Activated CD4-positive, alpha-beta memory T cell treated with anti-CD3 and anti-CD28 coated beads for 36 hours (primary cell): Measurements from ENCODE around the gene PARP15. TPM values are rescaled to one million over a fixed set of nuclear protein-coding genes. Genes with fewer than 3 reads are reported as not detected.

ENCODE experiments used
- CTCF ChIA-PET: fragments of 350-600 bp; sonication (Branson Sonifier 250); formaldehyde crosslinking; loops from one replicate; lab custom pipeline; 2021; ENCODE audit warnings: antibody characterized with exemption, inconsistent platforms; lab: Charles Lee
- POLR2A ChIA-PET: fragments of 350-600 bp; sonication (Branson Sonifier 250); formaldehyde crosslinking; loops from one replicate; lab custom pipeline; 2021; ENCODE audit warnings: antibody characterized with exemption; lab: Charles Lee
- DNase-seq: peaks from one replicate; pipeline ENCODE4 v3.0.0-alpha.2; 2020
- H3K27ac Mint-ChIP-seq: one replicate; pipeline ENCODE4 v1.8.0; 2021; ENCODE audit warnings: mixed read lengths
- H3K27me3 Mint-ChIP-seq: one replicate; pipeline ENCODE4 v1.8.0; 2021; ENCODE audit warnings: mixed read lengths
- H3K36me3 Mint-ChIP-seq: one replicate; pipeline ENCODE4 v1.8.0; 2021; ENCODE audit warnings: mixed read lengths
- H3K4me1 Mint-ChIP-seq: one replicate; pipeline ENCODE4 v1.8.0; 2021; ENCODE audit warnings: low read depth, mixed read lengths
- H3K4me3 Mint-ChIP-seq: one replicate; pipeline ENCODE4 v1.8.0; 2021; ENCODE audit warnings: mild to moderate bottlenecking, mixed read lengths
- H3K9me3 Mint-ChIP-seq: one replicate; pipeline ENCODE4 v1.8.0; 2021; ENCODE audit warnings: mixed read lengths
- intact Hi-C: fragments of 100-400 bp; cut with micrococcal nuclease; formaldehyde crosslinking; loops from one replicate; pipeline ENCODE4 v1.15.1; 2023
- total RNA-seq, 2 experiments: library from RNA; stranded (reverse); gene quantifications; one replicate each; pipeline ENCODE4 v1.2.3, GENCODE V29; 2021

PARP15 gene
- total RNA-seq, 2 experiments from 2014 or later, result 9.1 to 11.0 TPM

- DNase-seq, result no peak
- Mint-ChIP-seq H3K4me1 (no peaks in the 10 kb centered on the region), H3K9me3 (no peaks in the 10 kb centered on the region), H3K27me3 (no peaks in the 10 kb centered on the region), H3K27ac (no peak overlapping the region), H3K36me3 (peaks cover 32% of the 10 kb centered on the region), H3K4me3 (no peak overlapping the region)
- POLR2A ChIA-PET, result no interaction called here
- intact Hi-C loops, result no loop called here
- CTCF ChIA-PET, result no interaction called here
These were observed 42.9 kb downstream of the PARP15 start for GRCh38 chr3:122620399-122620798.

GRCh38 chr3:122621112-122621511 lies 43.7 kb downstream of the PARP15 start:
- H3K4me3 Mint-ChIP-seq, result no peak overlapping the region
- ChIA-PET POLR2A (no interaction called here), CTCF (interaction anchor here (1.0 kb wide), 1 partner anchor 58 kb away, joined by 6 read pairs; no protein-coding TSS in a partner anchor)
- intact Hi-C loops, result no loop called here
- no peak overlapping the region for H3K27ac Mint-ChIP-seq
- DNase-seq, result no peak
- H3K36me3 Mint-ChIP-seq, result peaks cover 33% of the 10 kb centered on the region
- no peaks in the 10 kb centered on the region for H3K9me3 Mint-ChIP-seq
- no peaks in the 10 kb centered on the region for H3K27me3 Mint-ChIP-seq
- no peaks in the 10 kb centered on the region for H3K4me1 Mint-ChIP-seq

GRCh38 chr3:122623031-122623829 lies 45.8 kb downstream of the PARP15 start:
- intact Hi-C loops, result no loop called here
- CTCF ChIA-PET, result no interaction called here
- POLR2A ChIA-PET, result no interaction called here
- H3K27ac Mint-ChIP-seq, result no peak overlapping the region
- H3K9me3 Mint-ChIP-seq, result no peaks in the 10 kb centered on the region
- H3K27me3 Mint-ChIP-seq, result no peaks in the 10 kb centered on the region
- H3K4me1 Mint-ChIP-seq, result no peaks in the 10 kb centered on the region
- no peak overlapping the region for H3K4me3 Mint-ChIP-seq
- no peak for DNase-seq
- H3K36me3 Mint-ChIP-seq, result peaks cover 36% of the 10 kb centered on the region

GRCh38 chr3:122626515-122627180 lies 49.2 kb downstream of the PARP15 start:
- H3K27ac Mint-ChIP-seq, result no peak overlapping the region
- POLR2A ChIA-PET, result no interaction called here
- intact Hi-C loops, result no loop called here

GRCh38 chr3:122627301-122627700 lies 49.9 kb downstream of the PARP15 start:
- POLR2A ChIA-PET, result no interaction called here
- H3K4me3 Mint-ChIP-seq, result no peak overlapping the region
- H3K4me1 Mint-ChIP-seq, result no peaks in the 10 kb centered on the region
- H3K27me3 Mint-ChIP-seq, result no peaks in the 10 kb centered on the region
- peaks cover 26% of the 10 kb centered on the region for H3K36me3 Mint-ChIP-seq
- no peak overlapping the region for H3K27ac Mint-ChIP-seq
- H3K9me3 Mint-ChIP-seq, result no peaks in the 10 kb centered on the region
- intact Hi-C loops, result no loop called here
- CTCF ChIA-PET, result no interaction called here
- DNase-seq, result no peak

More at GRCh38 chr3:122626515-122627180, 49.2 kb downstream of the PARP15 start:
- CTCF ChIA-PET, result no interaction called here
- H3K4me1 Mint-ChIP-seq, result no peaks in the 10 kb centered on the region
- no peak overlapping the region for H3K4me3 Mint-ChIP-seq
- DNase-seq, result no peak
- no peaks in the 10 kb centered on the region for H3K9me3 Mint-ChIP-seq
- H3K36me3 Mint-ChIP-seq, result peaks cover 33% of the 10 kb centered on the region
- no peaks in the 10 kb centered on the region for H3K27me3 Mint-ChIP-seq

- Mint-ChIP-seq H3K27me3 (no peaks in the 10 kb centered on the region), H3K4me1 (no peaks in the 10 kb centered on the region), H3K27ac (no peak overlapping the region), H3K9me3 (no peaks in the 10 kb centered on the region), H3K36me3 (peaks cover 14% of the 10 kb centered on the region), H3K4me3 (no peak overlapping the region)
- no peak for DNase-seq
- intact Hi-C loops, result no loop called here
- CTCF ChIA-PET, result interaction anchor here (1.1 kb wide), 1 partner anchor 50 kb away, joined by 4 read pairs; no protein-coding TSS in a partner anchor
- POLR2A ChIA-PET, result interaction anchor here (0.6 kb wide), 1 partner anchor 14 kb away, joined by 3 read pairs; no protein-coding TSS in a partner anchor
These were observed 51.1 kb downstream of the PARP15 start for GRCh38 chr3:122628567-122628966.

- POLR2A ChIA-PET, result no interaction called here
- no peak for DNase-seq
- Mint-ChIP-seq H3K27me3 (no peaks in the 10 kb centered on the region), H3K4me1 (no peaks in the 10 kb centered on the region), H3K9me3 (no peaks in the 10 kb centered on the region), H3K36me3 (peaks cover 14% of the 10 kb centered on the region), H3K27ac (no peak overlapping the region), H3K4me3 (no peak overlapping the region)
- CTCF ChIA-PET, result interaction anchor here (0.7 to 1.1 kb wide), 2 partner anchors 49 to 1000 kb away, joined by 3 to 4 read pairs; no protein-coding TSS in a partner anchor
- intact Hi-C loops, result no loop called here
These were observed 52.3 kb downstream of the PARP15 start for GRCh38 chr3:122629763-122630162.

GRCh38 chr3:122635789-122636188 lies 58.3 kb downstream of the PARP15 start:
- H3K27me3 Mint-ChIP-seq, result no peaks in the 10 kb centered on the region
- peaks cover under 1% of the 10 kb centered on the region for H3K4me1 Mint-ChIP-seq
- no peak overlapping the region for H3K4me3 Mint-ChIP-seq
- peaks cover 14% of the 10 kb centered on the region for H3K36me3 Mint-ChIP-seq
- no peak overlapping the region for H3K27ac Mint-ChIP-seq
- CTCF ChIA-PET, result interaction anchor here (1.1 kb wide), 1 partner anchor 243 kb away, joined by 3 read pairs; no protein-coding TSS in a partner anchor
- H3K9me3 Mint-ChIP-seq, result no peaks in the 10 kb centered on the region
- DNase-seq, result no peak
- POLR2A ChIA-PET, result no interaction called here
- intact Hi-C loops, result no loop called here

- no peak overlapping the region for H3K4me3 Mint-ChIP-seq
- H3K4me1 Mint-ChIP-seq, result peaks cover 5% of the 10 kb centered on the region
- no peaks in the 10 kb centered on the region for H3K27me3 Mint-ChIP-seq
- H3K27ac Mint-ChIP-seq, result no peak overlapping the region
- peaks cover 14% of the 10 kb centered on the region for H3K36me3 Mint-ChIP-seq
- intact Hi-C loops, result no loop called here
- ChIA-PET POLR2A (no interaction called here), CTCF (no interaction called here)
- no peak for DNase-seq
- no peaks in the 10 kb centered on the region for H3K9me3 Mint-ChIP-seq
These were observed 59.2 kb downstream of the PARP15 start for GRCh38 chr3:122636697-122637096.

GRCh38 chr3:122640437-122640999 lies 63.1 kb downstream of the PARP15 start:
- Mint-ChIP-seq H3K4me3 (no peak overlapping the region), H3K27ac (no peak overlapping the region), H3K9me3 (no peaks in the 10 kb centered on the region), H3K27me3 (no peaks in the 10 kb centered on the region), H3K4me1 (peaks cover 25% of the 10 kb centered on the region), H3K36me3 (peaks cover 14% of the 10 kb centered on the region)
- DNase-seq, result no peak
- CTCF ChIA-PET, result interaction anchor here (0.6 to 0.7 kb wide), 2 partner anchors 114 to 1083 kb away, joined by 3 to 5 read pairs; no protein-coding TSS in a partner anchor
- intact Hi-C loops, result no loop called here
- POLR2A ChIA-PET, result interaction anchor here (0.7 kb wide), 1 partner anchor 27 kb away, joined by 3 read pairs; no protein-coding TSS in a partner anchor

- intact Hi-C loops, result no loop called here
- POLR2A ChIA-PET, result interaction anchor here (0.6 kb wide), 1 partner anchor 14 kb away, joined by 3 read pairs; no protein-coding TSS in a partner anchor
- peak overlapping the region; percentile 42 for H3K27ac Mint-ChIP-seq
These were observed 65.5 kb downstream of the PARP15 start for GRCh38 chr3:122642935-122643334.

More at GRCh38 chr3:122642935-122643334, 65.5 kb downstream of the PARP15 start:
- H3K36me3 Mint-ChIP-seq, result no peaks in the 10 kb centered on the region
- DNase-seq, result no peak
- peaks cover 40% of the 10 kb centered on the region for H3K4me1 Mint-ChIP-seq
- no peak overlapping the region for H3K4me3 Mint-ChIP-seq
- no peaks in the 10 kb centered on the region for H3K9me3 Mint-ChIP-seq
- no peaks in the 10 kb centered on the region for H3K27me3 Mint-ChIP-seq
- CTCF ChIA-PET, result interaction anchor here (0.8 to 1.0 kb wide), 2 partner anchors 17 to 37 kb away, joined by 3 read pairs; no protein-coding TSS in a partner anchor
